GM10266 (cell line): Measurements from ENCODE around the gene KCNC2.

ENCODE experiments used
- DNase-seq: peaks from one replicate; pipeline ENCODE4 v3.0.0; 2012; ENCODE audit errors: extremely low spot score
- CTCF ChIP-seq: IDR thresholded peaks from 2 replicates; pipeline ENCODE4 v1.5.1; 2012; ENCODE audit warnings: mild to moderate bottlenecking, low read depth; ENCODE audit not compliant: control insufficient read depth, insufficient read depth; ENCODE audit errors: missing control alignments

Gene KCNC2

DNA sequence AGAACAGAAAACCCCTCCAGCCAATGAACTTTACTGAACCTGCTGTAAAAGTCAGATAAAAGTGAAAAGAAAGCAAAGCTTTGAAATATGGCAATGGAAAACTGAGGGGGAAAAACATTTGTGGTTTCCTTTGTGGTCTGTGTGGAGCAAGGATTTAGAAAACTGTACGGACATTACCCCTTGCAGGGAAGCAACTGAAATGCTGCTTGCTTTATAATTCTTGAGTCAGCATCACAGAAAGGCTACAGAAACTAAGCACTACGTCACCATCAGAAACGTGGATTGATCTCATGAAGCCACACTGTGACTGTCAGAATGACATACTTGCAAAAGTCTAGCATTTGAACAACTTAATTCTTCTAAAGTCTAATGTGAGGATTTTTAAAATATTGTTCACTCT lies 2.4 kb upstream of the KCNC2 start:
- TF ChIP-seq CTCF: no peak
- no peak for DNase-seq

DNA sequence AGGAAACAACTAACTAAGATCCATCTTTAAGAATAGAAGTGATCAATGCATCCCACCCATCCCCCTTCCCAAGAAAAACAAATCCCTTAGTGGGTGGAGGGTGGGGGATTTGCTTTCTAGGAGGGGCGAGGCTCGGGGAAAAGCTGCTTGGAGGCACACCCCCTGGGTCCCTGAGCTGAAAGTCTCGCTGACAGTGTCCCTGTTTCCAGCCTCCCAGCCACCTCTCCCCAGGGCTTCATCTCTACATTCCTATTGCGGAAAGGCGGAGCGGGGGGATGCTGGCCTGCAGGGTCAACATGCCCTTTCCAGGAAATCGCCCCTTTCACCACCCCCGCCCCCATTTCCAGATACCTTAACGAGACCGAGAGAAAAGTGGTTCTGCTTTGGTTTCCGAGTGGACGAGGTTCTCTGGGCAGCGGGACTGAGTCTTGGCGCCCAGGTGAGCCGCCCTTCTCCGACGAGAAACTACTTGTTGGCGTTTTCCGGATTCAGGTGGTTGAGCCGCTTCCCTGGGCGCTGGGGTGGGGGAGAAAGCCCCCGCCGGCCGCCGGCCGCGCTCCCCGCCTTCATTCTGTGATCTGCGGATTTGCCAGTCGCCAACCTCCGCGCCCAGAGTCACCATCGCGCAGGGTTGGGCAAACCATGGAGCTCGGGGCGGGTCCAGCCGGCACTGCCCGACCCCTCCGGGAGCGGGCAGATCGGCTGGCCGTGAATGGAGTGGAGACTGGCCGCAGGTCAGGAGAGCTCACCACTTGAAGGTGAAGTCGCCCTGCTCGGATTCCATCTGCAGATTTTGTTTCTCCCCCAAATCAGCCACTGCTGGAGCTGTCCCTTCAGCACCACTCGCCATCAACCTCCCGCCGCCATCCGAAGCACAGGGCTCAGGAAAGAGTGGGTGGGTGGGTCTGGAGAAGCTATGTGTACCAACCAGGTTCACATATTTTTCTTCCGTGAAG lies 505 bp downstream of the KCNC2 start:
- peak; percentile 34 for DNase-seq
- TF ChIP-seq CTCF: no peak

DNA sequence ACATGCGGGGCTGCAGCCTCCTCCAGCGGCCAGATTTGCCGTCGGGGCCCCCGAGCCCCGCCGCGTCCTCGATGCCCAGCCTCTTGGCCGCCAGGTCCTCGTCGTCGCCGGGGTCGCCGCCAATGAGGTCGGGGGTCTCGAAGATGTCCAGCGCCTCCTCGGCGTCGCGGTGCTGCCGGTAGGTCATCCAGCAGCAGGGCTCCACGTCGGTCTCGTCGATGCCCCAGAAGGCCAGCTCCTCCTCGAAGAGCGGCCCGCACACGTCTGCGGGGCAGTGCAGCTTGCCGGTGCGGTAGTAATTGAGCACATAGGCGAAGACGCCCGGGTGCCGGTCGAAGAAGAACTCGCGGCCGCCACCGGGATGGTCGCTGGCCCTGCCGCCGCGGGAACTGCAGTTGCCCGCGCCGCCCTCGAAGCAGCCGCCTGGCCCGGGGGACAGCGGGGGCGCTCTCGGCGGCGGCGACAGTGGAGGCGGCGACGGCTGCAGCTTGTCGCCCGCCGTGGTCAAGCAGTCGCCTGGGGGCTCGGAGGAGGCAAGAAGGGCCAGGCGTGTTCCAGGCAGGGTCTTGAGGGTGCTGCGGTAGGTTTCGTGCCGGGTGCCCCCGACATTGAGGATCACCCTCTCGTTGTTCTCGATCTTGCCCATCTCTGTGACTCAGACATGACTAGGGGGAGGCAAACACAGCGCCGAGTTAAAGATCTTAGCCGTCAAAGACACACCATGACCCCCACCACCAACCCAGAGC lies 2.1 kb downstream of the KCNC2 start:
- peak; percentile 18 for DNase-seq
- TF ChIP-seq CTCF: no peak

DNA sequence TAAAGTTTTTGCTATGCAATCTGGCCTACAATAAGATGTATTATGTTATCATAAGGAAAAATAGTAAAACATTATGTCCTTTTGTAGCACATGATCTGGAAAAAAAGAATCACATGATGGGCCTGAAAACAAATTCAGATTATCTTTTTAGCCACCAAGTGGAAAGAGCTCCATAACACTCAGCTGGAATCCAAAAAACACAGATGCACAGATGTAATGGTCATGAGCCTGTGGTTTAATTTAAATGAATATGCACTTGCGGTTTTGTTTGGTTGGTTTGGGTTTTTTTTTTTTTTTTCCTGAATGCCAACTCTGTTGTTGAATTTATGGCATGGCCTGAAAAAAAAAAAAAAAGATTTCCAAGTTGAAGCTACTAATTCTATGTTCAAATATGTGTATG lies 4.1 kb downstream of the KCNC2 start:
- no peak for DNase-seq
- no peak for TF ChIP-seq CTCF

- DNase-seq: no peak
- no peak for TF ChIP-seq CTCF
Observed at GRCh38 chr12:75196865-75197264, 12.8 kb downstream of the KCNC2 start.

- DNase-seq: no peak
- TF ChIP-seq CTCF: no peak
Observed at GRCh38 chr12:75196408-75196807, 13.2 kb downstream of the KCNC2 start.

GRCh38 chr12:75194250-75194649 lies 15.4 kb downstream of the KCNC2 start:
- TF ChIP-seq CTCF: no peak
- no peak for DNase-seq
